Ovary (tissue), 1 donor: ENCODE data around the gene LCT.

ENCODE experiments used
- EP300 ChIP-seq: sonication (generic); formaldehyde crosslinking; IDR thresholded peaks from one replicate; pipeline ENCODE4 v1.6.1; 2017; ENCODE audit warnings: antibody characterized with exemption
- POLR2A ChIP-seq: fragments of 450-650 bp; IDR thresholded peaks from one replicate; pipeline ENCODE4 v1.6.1; 2017; ENCODE audit warnings: antibody characterized with exemption, mild to moderate bottlenecking, moderate library complexity

- no peak for TF ChIP-seq POLR2A
- no peak for TF ChIP-seq EP300
Measured at GRCh38 chr2:135768863-135769262, 68.1 kb downstream of the LCT start.
